GM19035 (cell line): ENCODE results near the gene KRT72.
"Not testable (repeated sequence)": the region's sequence is repeated elsewhere in the genome, so short reads cannot be mapped to it uniquely, and the experiment has no call there.

Source experiments
- ATAC-seq: cut with Tn5 transposase; IDR thresholded peaks from one replicate; pipeline ENCODE4 v1.9.1; 2021; ENCODE audit not compliant: unreplicated experiment

Gene KRT72

GRCh38 chr12:52608826-52609630, 7.8 kb upstream of the KRT72 start:
- ATAC-seq = no peak

- no peak for ATAC-seq
These were observed 6.9 kb upstream of the KRT72 start for GRCh38 chr12:52608161-52608560.

- ATAC-seq = no peak
These were observed 6.1 kb upstream of the KRT72 start for GRCh38 chr12:52607314-52607713.

GRCh38 chr12:52606581-52607218, 5.4 kb upstream of the KRT72 start:
- no peak for ATAC-seq

GRCh38 chr12:52606096-52606495, 4.8 kb upstream of the KRT72 start:
- no peak for ATAC-seq

- no peak for ATAC-seq
These were observed 4.3 kb upstream of the KRT72 start for GRCh38 chr12:52605542-52605941.

- no peak for ATAC-seq
These were observed 3.6 kb upstream of the KRT72 start for GRCh38 chr12:52604859-52605258.

GRCh38 chr12:52603314-52603713, 2.1 kb upstream of the KRT72 start:
- ATAC-seq = no peak

GRCh38 chr12:52602552-52602951, 1.3 kb upstream of the KRT72 start:
- ATAC-seq = no peak

GRCh38 chr12:52601671-52602070, 408 bp upstream of the KRT72 start:
- no peak for ATAC-seq

GRCh38 chr12:52600475-52600874, 788 bp downstream of the KRT72 start:
- no peak for ATAC-seq

GRCh38 chr12:52600071-52600470, 1.2 kb downstream of the KRT72 start:
- ATAC-seq = no peak

- ATAC-seq = no peak
These were observed 2.3 kb downstream of the KRT72 start for GRCh38 chr12:52598966-52599365.

GRCh38 chr12:52594237-52594636, 7.0 kb downstream of the KRT72 start:
- not testable (repeated sequence) for ATAC-seq

GRCh38 chr12:52591521-52591920, 9.7 kb downstream of the KRT72 start:
- ATAC-seq = no peak

- ATAC-seq = no peak
These were observed 11.2 kb downstream of the KRT72 start for GRCh38 chr12:52590021-52590420.

GRCh38 chr12:52587563-52587962, 13.7 kb downstream of the KRT72 start:
- ATAC-seq = no peak

- ATAC-seq = no peak
These were observed 15.3 kb downstream of the KRT72 start for GRCh38 chr12:52585946-52586345.

GRCh38 chr12:52585066-52585465, 16.2 kb downstream of the KRT72 start:
- ATAC-seq = no peak

- ATAC-seq = no peak
These were observed 17.0 kb downstream of the KRT72 start for GRCh38 chr12:52584156-52584682.

- no peak for ATAC-seq
These were observed 18.2 kb downstream of the KRT72 start for GRCh38 chr12:52582971-52583456.

GRCh38 chr12:52582486-52582885, 18.8 kb downstream of the KRT72 start:
- ATAC-seq = no peak
